Naive B cell (primary cell): Measurements from ENCODE around the gene COL5A1. TPM values are rescaled to one million over a fixed set of nuclear protein-coding genes. Genes with fewer than 3 reads are reported as not detected.

ENCODE experiments used
- ATAC-seq, 2 donors: fragments of 150-1000 bp; cut with Tn5 transposase; 2 replicates each; pipeline ENCODE4 v1.10.0; 2021; ENCODE audit warnings: low read depth in 2 of 2, mild to moderate bottlenecking in 2 of 2, moderate library complexity in 2 of 2
- DNase-seq: peaks from one replicate; pipeline ENCODE4 v3.0.0; 2022
- H3K27ac Mint-ChIP-seq, 6 donors: one replicate each; pipeline ENCODE4 v1.8.0; 2020 to 2022; ENCODE audit warnings: mild to moderate bottlenecking in 6 of 6, mixed read lengths in 6 of 6, moderate library complexity in 5 of 6, inconsistent platforms in 2 of 6
- H3K27me3 Mint-ChIP-seq, 3 donors: one replicate each; pipeline ENCODE4 v1.8.0; 2021 to 2022; ENCODE audit warnings: mixed read lengths in 3 of 3, mild to moderate bottlenecking in 1 of 3
- H3K36me3 Mint-ChIP-seq, 2 donors: one replicate each; pipeline ENCODE4 v1.8.0; 2020 to 2022; ENCODE audit warnings: mixed read lengths in 2 of 2, inconsistent platforms in 1 of 2, mild to moderate bottlenecking in 1 of 2
- H3K4me1 Mint-ChIP-seq, 3 donors: one replicate each; pipeline ENCODE4 v1.8.0; 2020 to 2022; ENCODE audit warnings: mixed read lengths in 3 of 3, inconsistent platforms in 1 of 3, mild to moderate bottlenecking in 1 of 3, moderate library complexity in 1 of 3
- H3K4me3 Mint-ChIP-seq, 8 donors: one replicate each; pipeline ENCODE4 v1.8.0; 2020 to 2022; ENCODE audit warnings: mild to moderate bottlenecking in 8 of 8, mixed read lengths in 8 of 8, moderate library complexity in 8 of 8, inconsistent platforms in 2 of 8
- H3K9me3 Mint-ChIP-seq, 7 donors: one replicate each; pipeline ENCODE4 v1.8.0; 2020 to 2022; ENCODE audit warnings: mixed read lengths in 7 of 7, mild to moderate bottlenecking in 5 of 7, inconsistent platforms in 2 of 7, moderate library complexity in 1 of 7
- polyA plus RNA-seq, 6 donors: library from polyadenylated mRNA; unstranded; fragments of 300-500 nt; fragmentation: Illumina TruSeq; gene quantifications; one replicate each; pipeline ENCODE4 v1.2.3, GENCODE V29; 2021; ENCODE audit warnings: low read depth in 6 of 6

The COL5A1 gene
- polyA plus RNA-seq, 6 donors from 2014 or later = not detected

- no peaks in the 10 kb centered on the region for H3K36me3 Mint-ChIP-seq
- H3K4me1 Mint-ChIP-seq = no peaks in the 10 kb centered on the region
- no peak overlapping the region for H3K4me3 Mint-ChIP-seq
Measured at GRCh38 chr9:134653259-134654009, 11.8 kb downstream of the COL5A1 start.

GRCh38 chr9:134655101-134655500 lies 13.5 kb downstream of the COL5A1 start:
- Mint-ChIP-seq H3K27ac (no peak overlapping the region), H3K9me3 (peaks cover 0 to 5% (median 0%) of the 10 kb centered on the region in 7 donors), H3K36me3 (no peaks in the 10 kb centered on the region), H3K27me3 (peaks cover 0 to 10% (median 0%) of the 10 kb centered on the region in 3 donors), H3K4me1 (no peaks in the 10 kb centered on the region), H3K4me3 (no peak overlapping the region)
- ATAC-seq (no peak), DNase-seq (no peak)

More at GRCh38 chr9:134653259-134654009, 11.8 kb downstream of the COL5A1 start:
- ATAC-seq (no peak), DNase-seq (no peak)
- H3K9me3 Mint-ChIP-seq = no peaks in the 10 kb centered on the region
- H3K27ac Mint-ChIP-seq = no peak overlapping the region
- H3K27me3 Mint-ChIP-seq = peaks cover 0 to 10% (median 0%) of the 10 kb centered on the region in 3 donors

GRCh38 chr9:134655586-134656333 lies 14.2 kb downstream of the COL5A1 start:
- Mint-ChIP-seq H3K4me1 (no peaks in the 10 kb centered on the region), H3K9me3 (peaks cover 2 to 11% (median 3%) of the 10 kb centered on the region in 7 donors), H3K4me3 (no peak overlapping the region), H3K27ac (no peak overlapping the region), H3K36me3 (peaks cover 0 to 4% of the 10 kb centered on the region in 2 donors), H3K27me3 (peaks cover 0 to 10% (median 0%) of the 10 kb centered on the region in 3 donors)
- no peak for ATAC-seq
- DNase-seq = no peak

GRCh38 chr9:134656334-134657006 lies 14.9 kb downstream of the COL5A1 start:
- ATAC-seq (no peak), DNase-seq (no peak)
- peaks cover 0 to 7% of the 10 kb centered on the region in 2 donors for H3K36me3 Mint-ChIP-seq
- H3K4me1 Mint-ChIP-seq = no peaks in the 10 kb centered on the region
- H3K4me3 Mint-ChIP-seq = no peak overlapping the region
- no peak overlapping the region for H3K27ac Mint-ChIP-seq
- H3K9me3 Mint-ChIP-seq = peaks cover 5 to 15% (median 7%) of the 10 kb centered on the region in 7 donors
- peaks cover 0 to 10% (median 0%) of the 10 kb centered on the region in 3 donors for H3K27me3 Mint-ChIP-seq

GRCh38 chr9:134657666-134658377 lies 16.2 kb downstream of the COL5A1 start:
- ATAC-seq (no peak), DNase-seq (no peak)
- Mint-ChIP-seq H3K36me3 (peaks cover 0 to 14% of the 10 kb centered on the region in 2 donors), H3K27me3 (no peaks in the 10 kb centered on the region), H3K27ac (no peak overlapping the region), H3K9me3 (peaks cover 5 to 17% (median 11%) of the 10 kb centered on the region in 7 donors), H3K4me1 (no peaks in the 10 kb centered on the region), H3K4me3 (no peak overlapping the region)

GRCh38 chr9:134658378-134658955 lies 16.9 kb downstream of the COL5A1 start:
- DNase-seq (no peak), ATAC-seq (no peak)
- H3K27me3 Mint-ChIP-seq = no peaks in the 10 kb centered on the region
- no peaks in the 10 kb centered on the region for H3K4me1 Mint-ChIP-seq
- no peak overlapping the region for H3K4me3 Mint-ChIP-seq
- H3K9me3 Mint-ChIP-seq = peaks cover 5 to 17% (median 11%) of the 10 kb centered on the region in 7 donors
- H3K27ac Mint-ChIP-seq = no peak overlapping the region
- H3K36me3 Mint-ChIP-seq = peaks cover 0 to 14% of the 10 kb centered on the region in 2 donors

- Mint-ChIP-seq H3K4me3 (no peak overlapping the region), H3K27ac (no peak overlapping the region), H3K9me3 (peaks cover 5 to 17% (median 11%) of the 10 kb centered on the region in 7 donors), H3K36me3 (peaks cover 0 to 14% of the 10 kb centered on the region in 2 donors), H3K4me1 (no peaks in the 10 kb centered on the region), H3K27me3 (no peaks in the 10 kb centered on the region)
- DNase-seq = no peak
- ATAC-seq = no peak
Measured at GRCh38 chr9:134659688-134660131, 18.1 kb downstream of the COL5A1 start.

- no peak for DNase-seq
- H3K36me3 Mint-ChIP-seq = peaks cover 0 to 14% of the 10 kb centered on the region in 2 donors
Measured at GRCh38 chr9:134660407-134660806, 18.8 kb downstream of the COL5A1 start.

GRCh38 chr9:134661299-134661698 lies 19.7 kb downstream of the COL5A1 start:
- peaks cover 0 to 14% of the 10 kb centered on the region in 2 donors for H3K36me3 Mint-ChIP-seq
- DNase-seq (no peak), ATAC-seq (no peak)
- H3K4me1 Mint-ChIP-seq = no peaks in the 10 kb centered on the region
- H3K27me3 Mint-ChIP-seq = no peaks in the 10 kb centered on the region
- H3K27ac Mint-ChIP-seq = no peak overlapping the region
- H3K4me3 Mint-ChIP-seq = no peak overlapping the region
- H3K9me3 Mint-ChIP-seq = peaks cover 5 to 17% (median 11%) of the 10 kb centered on the region in 7 donors

More at GRCh38 chr9:134660407-134660806, 18.8 kb downstream of the COL5A1 start:
- Mint-ChIP-seq H3K4me3 (no peak overlapping the region), H3K4me1 (no peaks in the 10 kb centered on the region), H3K27me3 (no peaks in the 10 kb centered on the region), H3K9me3 (peaks cover 5 to 17% (median 11%) of the 10 kb centered on the region in 7 donors), H3K27ac (peak overlapping the region in 1 of 6 donors; percentile 49)
- no peak for ATAC-seq

GRCh38 chr9:134661791-134662142 lies 20.2 kb downstream of the COL5A1 start:
- ATAC-seq (no peak), DNase-seq (no peak)
- no peak overlapping the region for H3K27ac Mint-ChIP-seq
- peaks cover 0 to 14% of the 10 kb centered on the region in 2 donors for H3K36me3 Mint-ChIP-seq
- H3K4me3 Mint-ChIP-seq = no peak overlapping the region
- peaks cover 0 to 5% (median 0%) of the 10 kb centered on the region in 3 donors for H3K27me3 Mint-ChIP-seq
- peaks cover 5 to 17% (median 11%) of the 10 kb centered on the region in 7 donors for H3K9me3 Mint-ChIP-seq
- H3K4me1 Mint-ChIP-seq = no peaks in the 10 kb centered on the region

GRCh38 chr9:134662143-134662876 lies 20.7 kb downstream of the COL5A1 start:
- Mint-ChIP-seq H3K27ac (no peak overlapping the region), H3K36me3 (peaks cover 0 to 14% of the 10 kb centered on the region in 2 donors), H3K4me1 (no peaks in the 10 kb centered on the region), H3K27me3 (peaks cover 0 to 9% (median 0%) of the 10 kb centered on the region in 3 donors), H3K9me3 (peaks cover 5 to 17% (median 11%) of the 10 kb centered on the region in 7 donors), H3K4me3 (peak overlapping the region in 1 of 8 donors; percentile 74)
- no peak for DNase-seq
- ATAC-seq = no peak

GRCh38 chr9:134663084-134663483 lies 21.5 kb downstream of the COL5A1 start:
- Mint-ChIP-seq H3K4me1 (no peaks in the 10 kb centered on the region), H3K27me3 (peaks cover 0 to 9% (median 4%) of the 10 kb centered on the region in 3 donors), H3K27ac (peak overlapping the region in 1 of 6 donors; percentile 71), H3K36me3 (peaks cover 0 to 14% of the 10 kb centered on the region in 2 donors), H3K9me3 (peaks cover 5 to 17% (median 11%) of the 10 kb centered on the region in 7 donors), H3K4me3 (peak overlapping the region in 1 of 8 donors; percentile 42)
- ATAC-seq (no peak), DNase-seq (no peak)
